ENCODE measurements around the gene NPL. TPM values are rescaled to one million over a fixed set of nuclear protein-coding genes. Genes with fewer than 3 reads are reported as not detected.

NPL gene
- total and polyA plus RNA-seq, 2 of the 13 experiments (the other 11 are each of a cell fraction or from before 2014, with no cell fraction given): 0.03 to 0.04 TPM

- TF ChIP-seq, protein P1, sequence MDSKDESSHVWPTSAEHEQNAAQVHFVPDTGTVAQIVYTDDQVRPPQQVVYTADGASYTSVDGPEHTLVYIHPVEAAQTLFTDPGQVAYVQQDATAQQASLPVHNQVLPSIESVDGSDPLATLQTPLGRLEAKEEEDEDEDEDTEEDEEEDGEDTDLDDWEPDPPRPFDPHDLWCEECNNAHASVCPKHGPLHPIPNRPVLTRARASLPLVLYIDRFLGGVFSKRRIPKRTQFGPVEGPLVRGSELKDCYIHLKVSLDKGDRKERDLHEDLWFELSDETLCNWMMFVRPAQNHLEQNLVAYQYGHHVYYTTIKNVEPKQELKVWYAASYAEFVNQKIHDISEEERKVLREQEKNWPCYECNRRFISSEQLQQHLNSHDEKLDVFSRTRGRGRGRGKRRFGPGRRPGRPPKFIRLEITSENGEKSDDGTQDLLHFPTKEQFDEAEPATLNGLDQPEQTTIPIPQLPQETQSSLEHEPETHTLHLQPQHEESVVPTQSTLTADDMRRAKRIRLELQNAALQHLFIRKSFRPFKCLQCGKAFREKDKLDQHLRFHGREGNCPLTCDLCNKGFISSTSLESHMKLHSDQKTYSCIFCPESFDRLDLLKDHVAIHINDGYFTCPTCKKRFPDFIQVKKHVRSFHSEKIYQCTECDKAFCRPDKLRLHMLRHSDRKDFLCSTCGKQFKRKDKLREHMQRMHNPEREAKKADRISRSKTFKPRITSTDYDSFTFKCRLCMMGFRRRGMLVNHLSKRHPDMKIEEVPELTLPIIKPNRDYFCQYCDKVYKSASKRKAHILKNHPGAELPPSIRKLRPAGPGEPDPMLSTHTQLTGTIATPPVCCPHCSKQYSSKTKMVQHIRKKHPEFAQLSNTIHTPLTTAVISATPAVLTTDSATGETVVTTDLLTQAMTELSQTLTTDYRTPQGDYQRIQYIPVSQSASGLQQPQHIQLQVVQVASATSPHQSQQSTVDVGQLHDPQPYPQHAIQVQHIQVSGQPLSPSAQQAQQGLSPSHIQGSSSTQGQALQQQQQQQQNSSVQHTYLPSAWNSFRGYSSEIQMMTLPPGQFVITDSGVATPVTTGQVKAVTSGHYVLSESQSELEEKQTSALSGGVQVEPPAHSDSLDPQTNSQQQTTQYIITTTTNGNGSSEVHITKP (CRISPR knock-in tag; IDR thresholded peaks at IDR 0.05; ENCODE audit: low read depth): 0 out of 2 replicates have a peak, but pooled peaks have one; percentile 4
- TF ChIP-seq POLR2A (IDR thresholded peaks at IDR 0.05; ENCODE audit: insufficient read depth in 1 of 2, low read depth in 2 of 2, low read length in 2 of 2) (peak; percentile 97), ZSCAN25 (CRISPR knock-in tag; IDR thresholded peaks at IDR 0.05) (peak; percentile 58; the same call in 1 of the 2 replicates), ZSCAN22 (CRISPR knock-in tag; IDR thresholded peaks at IDR 0.05) (0 out of 2 replicates have a peak, but pooled peaks have one; percentile 21), ZNF329 (CRISPR knock-in tag; IDR thresholded peaks at IDR 0.05; ENCODE audit: low read depth) (0 out of 2 replicates have a peak, but pooled peaks have one; percentile 48), ZNF800 (CRISPR knock-in tag; IDR thresholded peaks at IDR 0.05) (no peak), FOXJ3 (CRISPR knock-in tag; IDR thresholded peaks at IDR 0.05; ENCODE audit: borderline replicate concordance) (no peak), CEBPG (CRISPR knock-in tag; IDR thresholded peaks at IDR 0.05) (no peak), USF2 (IDR thresholded peaks at IDR 0.05; ENCODE audit: low read depth, low read length) (no peak), USF2 (CRISPR knock-in tag; IDR thresholded peaks at IDR 0.05; ENCODE audit: borderline replicate concordance) (0 out of 2 replicates have a peak, but pooled peaks have one; percentile 55), RBFOX2 (IDR thresholded peaks at IDR 0.05; ENCODE audit: low read depth, low read length) (peak; percentile 95), ONECUT2 (CRISPR knock-in tag; IDR thresholded peaks at IDR 0.05) (peak; percentile 37; the same call in 1 of the 2 replicates), RBAK (CRISPR knock-in tag; IDR thresholded peaks at IDR 0.05) (no peak), ZSCAN20 (CRISPR knock-in tag; IDR thresholded peaks at IDR 0.05; ENCODE audit: borderline replicate concordance) (no peak), NCOR1 (IDR thresholded peaks at IDR 0.05; ENCODE audit: borderline replicate concordance, low read length) (peak; percentile 58; the same call in 1 of the 2 replicates)
- TF ChIP-seq, protein P2, sequence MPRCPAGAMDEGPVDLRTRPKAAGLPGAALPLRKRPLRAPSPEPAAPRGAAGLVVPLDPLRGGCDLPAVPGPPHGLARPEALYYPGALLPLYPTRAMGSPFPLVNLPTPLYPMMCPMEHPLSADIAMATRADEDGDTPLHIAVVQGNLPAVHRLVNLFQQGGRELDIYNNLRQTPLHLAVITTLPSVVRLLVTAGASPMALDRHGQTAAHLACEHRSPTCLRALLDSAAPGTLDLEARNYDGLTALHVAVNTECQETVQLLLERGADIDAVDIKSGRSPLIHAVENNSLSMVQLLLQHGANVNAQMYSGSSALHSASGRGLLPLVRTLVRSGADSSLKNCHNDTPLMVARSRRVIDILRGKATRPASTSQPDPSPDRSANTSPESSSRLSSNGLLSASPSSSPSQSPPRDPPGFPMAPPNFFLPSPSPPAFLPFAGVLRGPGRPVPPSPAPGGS (CRISPR knock-in tag; IDR thresholded peaks at IDR 0.05): peak; percentile 78
- TF ChIP-seq, protein P3, sequence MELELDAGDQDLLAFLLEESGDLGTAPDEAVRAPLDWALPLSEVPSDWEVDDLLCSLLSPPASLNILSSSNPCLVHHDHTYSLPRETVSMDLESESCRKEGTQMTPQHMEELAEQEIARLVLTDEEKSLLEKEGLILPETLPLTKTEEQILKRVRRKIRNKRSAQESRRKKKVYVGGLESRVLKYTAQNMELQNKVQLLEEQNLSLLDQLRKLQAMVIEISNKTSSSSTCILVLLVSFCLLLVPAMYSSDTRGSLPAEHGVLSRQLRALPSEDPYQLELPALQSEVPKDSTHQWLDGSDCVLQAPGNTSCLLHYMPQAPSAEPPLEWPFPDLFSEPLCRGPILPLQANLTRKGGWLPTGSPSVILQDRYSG (CRISPR knock-in tag; IDR thresholded peaks at IDR 0.05): no peak; the same call in 1 of the 2 replicates
- TF ChIP-seq, protein P4, sequence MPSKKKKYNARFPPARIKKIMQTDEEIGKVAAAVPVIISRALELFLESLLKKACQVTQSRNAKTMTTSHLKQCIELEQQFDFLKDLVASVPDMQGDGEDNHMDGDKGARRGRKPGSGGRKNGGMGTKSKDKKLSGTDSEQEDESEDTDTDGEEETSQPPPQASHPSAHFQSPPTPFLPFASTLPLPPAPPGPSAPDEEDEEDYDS (CRISPR knock-in tag; IDR thresholded peaks at IDR 0.05): peak; percentile 77
These were observed 49.9 kb downstream of the NPL start, which contains the start of gene DHX9 (continued) for GRCh38 chr1:182839209-182840066.

Data from HepG2 (cell line).